ENCODE results near the gene IQGAP3.

IQGAP3 gene

DNA sequence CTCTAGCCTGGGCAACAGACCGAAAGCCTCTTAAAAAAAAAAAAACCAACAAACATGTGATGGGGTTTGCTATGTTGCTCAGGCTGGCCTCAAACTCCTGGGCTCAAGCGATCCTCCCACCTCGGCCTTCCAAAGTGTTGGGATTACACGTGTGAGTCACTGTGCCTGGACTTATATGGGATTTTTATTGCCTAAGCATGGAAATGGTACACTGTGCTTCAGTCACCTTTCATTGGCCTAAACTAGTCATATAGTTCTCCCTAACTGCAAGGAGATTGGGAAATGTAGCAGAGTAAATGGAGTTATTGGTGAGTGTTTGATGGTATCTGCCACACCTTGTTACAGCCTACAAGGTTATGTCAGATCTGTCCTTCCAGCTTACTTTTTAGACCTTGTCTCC, 54.6 kb downstream of the IQGAP3 start:
- FAIRE-seq (no peak), DNase-seq (ENCODE audit: insufficient read length) (no peak)
- no peak for TF ChIP-seq TAF1 (IDR thresholded peaks at IDR 0.05; ENCODE audit: borderline replicate concordance, low read depth, low read length)
- TF ChIP-seq POLR2A (IDR thresholded peaks at IDR 0.05; ENCODE audit: low read depth, low read length): no peak
- TF ChIP-seq POLR2AphosphoS5 (IDR thresholded peaks at IDR 0.05; ENCODE audit: low read depth, low read length): no peak

DNA sequence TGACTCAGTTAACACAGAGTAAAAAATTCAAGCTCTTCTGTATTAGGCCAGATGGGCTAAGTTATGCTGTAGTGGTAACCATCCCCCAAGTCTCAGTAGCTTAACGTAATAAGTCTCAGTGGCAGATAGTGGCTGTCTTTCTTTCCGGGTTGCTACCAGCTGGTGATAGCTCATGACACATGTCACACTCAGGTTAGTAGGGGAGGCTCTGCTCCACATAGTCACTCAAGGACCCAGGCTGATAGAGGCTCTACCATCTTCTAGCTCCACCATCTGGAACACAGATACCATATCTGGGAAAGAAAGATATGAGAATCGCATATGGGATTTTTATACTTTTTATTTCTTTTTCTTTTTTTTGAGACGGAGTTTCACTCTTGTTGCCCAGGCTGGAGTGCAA, 55.5 kb downstream of the IQGAP3 start:
- DNase-seq (ENCODE audit: insufficient read length) (no peak), FAIRE-seq (no peak)
- TF ChIP-seq TAF1 (IDR thresholded peaks at IDR 0.05; ENCODE audit: borderline replicate concordance, low read depth, low read length) (no peak), POLR2A (IDR thresholded peaks at IDR 0.05; ENCODE audit: low read depth, low read length) (no peak), POLR2AphosphoS5 (IDR thresholded peaks at IDR 0.05; ENCODE audit: low read depth, low read length) (no peak)

DNA sequence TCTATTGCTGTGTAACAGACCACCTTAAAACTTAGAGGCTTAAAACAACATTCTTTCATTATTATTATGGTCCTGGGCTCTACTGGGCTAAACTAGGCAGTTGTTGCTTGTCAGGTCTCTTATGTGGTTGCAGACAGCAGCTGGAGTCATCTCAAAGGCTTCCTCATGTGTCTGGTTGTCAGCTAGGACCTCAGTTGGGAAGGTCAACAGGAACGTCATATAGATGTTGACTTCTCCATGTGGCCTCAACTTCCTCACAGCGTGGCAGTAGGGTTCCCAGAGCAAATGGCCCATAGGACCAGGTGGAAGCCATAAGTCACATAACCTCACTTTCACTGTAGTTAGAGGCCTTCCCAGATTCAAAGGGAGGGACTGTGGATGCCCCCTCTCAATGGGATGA, 56.4 kb downstream of the IQGAP3 start:
- FAIRE-seq (no peak), DNase-seq (ENCODE audit: insufficient read length) (no peak)
- TF ChIP-seq TAF1 (IDR thresholded peaks at IDR 0.05; ENCODE audit: borderline replicate concordance, low read depth, low read length) (no peak), POLR2AphosphoS5 (IDR thresholded peaks at IDR 0.05; ENCODE audit: low read depth, low read length) (no peak), POLR2A (IDR thresholded peaks at IDR 0.05; ENCODE audit: low read depth, low read length) (no peak)

DNA sequence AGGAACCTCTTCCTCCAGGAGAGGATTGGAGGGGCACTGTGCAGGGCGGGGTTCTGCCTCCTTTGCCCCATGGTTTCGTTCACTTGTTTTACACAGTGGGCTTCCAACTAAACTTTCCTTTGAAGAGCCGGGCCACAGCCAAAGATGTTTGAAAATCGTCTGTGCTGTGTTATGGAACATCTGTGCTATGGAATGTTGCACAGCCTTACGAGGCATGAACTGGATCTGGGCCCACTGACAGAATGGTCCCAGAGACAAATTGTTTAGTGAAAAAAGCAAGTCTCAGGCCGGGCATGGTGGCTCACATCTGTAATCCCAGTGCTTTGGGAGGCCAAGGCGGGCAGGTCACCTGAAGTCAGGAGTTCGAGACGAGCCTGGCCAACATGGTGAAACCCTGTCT, 59.2 kb downstream of the IQGAP3 start:
- TF ChIP-seq POLR2A (IDR thresholded peaks at IDR 0.05; ENCODE audit: low read depth, low read length): no peak
- TF ChIP-seq TAF1 (IDR thresholded peaks at IDR 0.05; ENCODE audit: borderline replicate concordance, low read depth, low read length): no peak
- TF ChIP-seq POLR2AphosphoS5 (IDR thresholded peaks at IDR 0.05; ENCODE audit: low read depth, low read length): no peak
- FAIRE-seq (no peak), DNase-seq (ENCODE audit: insufficient read length) (no peak)

DNA sequence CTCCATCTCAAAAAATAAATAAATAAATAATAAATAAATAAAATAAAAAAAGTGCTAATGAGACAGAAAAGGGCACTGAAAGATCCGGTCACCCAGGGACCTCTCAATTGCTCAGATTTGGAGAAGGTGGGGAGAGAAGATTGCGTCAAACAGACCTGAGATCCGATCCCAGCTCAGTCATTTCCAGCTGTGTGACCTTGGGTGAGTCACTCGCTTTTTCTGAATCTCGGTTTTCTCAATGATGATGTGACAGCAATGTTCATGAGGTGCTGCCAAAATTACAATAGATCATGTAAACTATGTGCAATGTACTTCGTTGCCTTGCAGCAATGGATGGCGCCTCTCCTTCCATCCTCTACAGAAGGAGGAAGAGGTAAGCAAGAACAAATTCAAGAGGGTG, 60.7 kb downstream of the IQGAP3 start:
- DNase-seq (ENCODE audit: insufficient read length) (no peak), FAIRE-seq (no peak)
- TF ChIP-seq POLR2AphosphoS5 (IDR thresholded peaks at IDR 0.05; ENCODE audit: low read depth, low read length) (no peak), POLR2A (IDR thresholded peaks at IDR 0.05; ENCODE audit: low read depth, low read length) (no peak), TAF1 (IDR thresholded peaks at IDR 0.05; ENCODE audit: borderline replicate concordance, low read depth, low read length) (no peak)

DNA sequence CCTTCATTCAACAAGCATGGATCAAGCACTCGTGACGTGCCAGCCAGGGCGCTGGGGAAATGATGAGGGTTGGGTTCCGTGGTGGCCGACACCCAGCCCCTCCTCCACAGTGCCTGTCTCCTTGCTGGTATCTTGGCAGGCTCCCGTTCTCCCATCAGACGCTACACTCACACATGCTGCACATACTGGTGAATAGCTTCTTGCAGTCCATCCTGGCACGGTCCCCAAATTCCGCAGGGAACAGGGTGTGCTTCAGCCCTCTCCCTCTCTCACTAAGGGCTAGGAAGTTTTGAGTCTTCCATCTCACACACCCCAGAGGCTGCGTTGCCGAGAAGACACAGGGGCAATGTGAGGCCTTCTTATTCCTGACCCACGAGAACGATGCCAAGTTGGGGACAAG, 61.7 kb downstream of the IQGAP3 start:
- no peak for TF ChIP-seq POLR2A (IDR thresholded peaks at IDR 0.05; ENCODE audit: low read depth, low read length)
- TF ChIP-seq TAF1 (IDR thresholded peaks at IDR 0.05; ENCODE audit: borderline replicate concordance, low read depth, low read length): no peak
- TF ChIP-seq POLR2AphosphoS5 (IDR thresholded peaks at IDR 0.05; ENCODE audit: low read depth, low read length): no peak
- FAIRE-seq (no peak), DNase-seq (ENCODE audit: insufficient read length) (no peak)

DNA sequence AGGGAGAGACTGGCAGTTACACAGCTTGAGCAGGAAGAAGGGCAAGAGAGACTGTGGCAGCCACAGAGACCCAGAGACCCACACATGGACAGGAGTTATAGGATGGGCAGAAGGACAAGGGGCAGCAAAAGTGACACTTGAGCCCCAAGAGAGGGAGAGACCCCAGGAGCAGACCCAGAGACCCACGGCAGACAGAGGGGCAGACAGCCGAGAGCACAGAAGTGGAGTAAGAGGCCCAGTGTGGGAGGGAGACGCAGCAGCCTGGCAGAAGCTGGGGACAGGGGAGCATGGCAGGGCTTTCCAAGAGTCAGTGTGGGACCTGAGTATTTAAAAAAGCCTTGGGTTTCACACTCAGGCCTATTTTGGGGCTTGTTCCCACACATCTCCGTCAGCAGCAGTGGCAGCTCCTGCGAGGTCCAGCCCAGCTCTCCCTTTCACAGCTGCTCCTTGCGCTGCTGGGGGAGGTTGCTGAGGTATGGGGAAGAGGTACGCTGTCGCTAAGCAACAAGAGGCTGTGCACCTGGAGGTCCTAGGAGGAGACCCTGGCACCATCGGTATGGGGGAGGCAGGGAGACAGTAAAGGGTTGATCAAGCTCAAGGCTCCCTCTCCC, 62.8 kb downstream of the IQGAP3 start:
- DNase-seq (ENCODE audit: insufficient read length) (no peak), FAIRE-seq (no peak)
- no peak for TF ChIP-seq POLR2AphosphoS5 (IDR thresholded peaks at IDR 0.05; ENCODE audit: low read depth, low read length)
- no peak for TF ChIP-seq TAF1 (IDR thresholded peaks at IDR 0.05; ENCODE audit: borderline replicate concordance, low read depth, low read length)
- no peak for TF ChIP-seq POLR2A (IDR thresholded peaks at IDR 0.05; ENCODE audit: low read depth, low read length)

DNA sequence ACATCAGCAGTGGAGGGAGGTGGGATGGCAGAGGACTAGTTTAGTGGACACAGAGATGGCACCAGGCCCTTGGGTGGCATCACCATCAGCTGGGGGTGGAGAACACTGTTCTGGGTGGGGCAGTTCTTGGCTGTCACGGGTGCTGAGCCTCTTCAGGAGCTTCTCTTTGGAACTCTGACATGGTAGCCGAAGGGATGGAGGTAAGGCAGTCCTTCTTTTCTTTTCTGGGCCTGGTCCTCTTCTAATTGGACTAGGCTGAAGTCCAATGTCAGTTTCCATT, 63.5 kb downstream of the IQGAP3 start:
- no peak for FAIRE-seq
- no peak for DNase-seq (ENCODE audit: insufficient read length)
- TF ChIP-seq TAF1 (IDR thresholded peaks at IDR 0.05; ENCODE audit: borderline replicate concordance, low read depth, low read length) (no peak), POLR2A (IDR thresholded peaks at IDR 0.05; ENCODE audit: low read depth, low read length) (no peak), POLR2AphosphoS5 (IDR thresholded peaks at IDR 0.05; ENCODE audit: low read depth, low read length) (no peak)

DNA sequence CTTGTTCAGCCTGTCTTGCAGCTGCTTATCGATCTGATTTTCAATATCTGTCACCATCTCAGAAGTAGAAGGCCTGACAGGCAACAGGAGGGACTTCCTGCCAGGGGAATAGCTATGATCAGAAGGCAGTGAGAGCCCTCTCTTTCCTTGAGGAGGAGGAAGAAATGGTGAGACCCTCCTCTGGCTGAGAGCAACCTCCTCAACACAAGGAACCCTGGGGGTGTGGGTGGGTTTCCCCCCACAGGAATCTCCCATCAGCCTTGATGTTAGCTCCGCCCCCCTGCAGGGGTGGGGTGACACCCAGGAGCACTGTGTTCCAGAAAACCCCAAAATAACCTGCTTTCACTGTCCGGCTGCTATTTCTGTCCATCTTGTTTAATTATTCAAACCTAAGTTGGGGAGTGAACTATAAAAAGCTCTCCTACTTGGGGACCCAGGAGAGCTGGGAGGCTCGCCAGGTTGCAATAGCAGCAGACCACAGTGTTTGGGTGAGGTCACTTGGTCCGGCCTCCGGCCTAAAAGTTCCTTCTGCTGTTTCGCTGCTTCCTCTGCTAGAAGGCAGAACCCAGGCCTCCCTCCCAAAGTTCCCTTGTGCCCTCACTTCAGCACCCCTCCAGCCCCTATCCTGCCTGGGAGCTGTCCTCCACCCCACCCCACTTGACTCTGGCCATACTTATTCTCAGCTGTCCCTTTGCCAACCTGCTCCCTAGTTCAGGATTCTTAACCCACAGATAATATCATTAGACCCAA, 64.0 kb downstream of the IQGAP3 start:
- TF ChIP-seq POLR2A (IDR thresholded peaks at IDR 0.05; ENCODE audit: low read depth, low read length) (peak; percentile 68; the same call in 1 of the 2 replicates), POLR2AphosphoS5 (IDR thresholded peaks at IDR 0.05; ENCODE audit: low read depth, low read length) (no peak), TAF1 (IDR thresholded peaks at IDR 0.05; ENCODE audit: borderline replicate concordance, low read depth, low read length) (peak; percentile 27; the same call in 1 of the 2 replicates)
- DNase-seq (ENCODE audit: insufficient read length) (no peak), FAIRE-seq (peak; percentile 74)

DNA sequence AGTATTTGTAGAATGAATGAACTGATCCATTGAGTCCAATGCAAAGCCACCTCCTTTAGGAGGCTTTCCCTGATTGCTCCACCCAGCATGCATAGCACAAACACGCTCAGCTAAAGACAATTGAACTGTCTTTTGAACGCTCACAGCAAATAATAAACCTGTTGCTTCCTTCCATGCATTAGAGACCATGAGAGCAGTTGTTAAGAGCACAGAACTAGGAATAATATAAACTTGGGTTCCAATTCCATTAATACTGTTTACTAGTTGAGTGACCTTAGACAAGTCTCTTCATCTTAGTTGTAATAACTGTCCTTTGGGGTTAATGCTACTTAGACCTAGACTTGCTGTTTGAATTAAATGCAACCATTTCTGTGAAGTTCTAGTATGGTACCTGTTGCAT, 65.9 kb downstream of the IQGAP3 start:
- DNase-seq (ENCODE audit: insufficient read length) (no peak), FAIRE-seq (no peak)
- TF ChIP-seq TAF1 (IDR thresholded peaks at IDR 0.05; ENCODE audit: borderline replicate concordance, low read depth, low read length): no peak
- no peak for TF ChIP-seq POLR2AphosphoS5 (IDR thresholded peaks at IDR 0.05; ENCODE audit: low read depth, low read length)
- TF ChIP-seq POLR2A (IDR thresholded peaks at IDR 0.05; ENCODE audit: low read depth, low read length): no peak

DNA sequence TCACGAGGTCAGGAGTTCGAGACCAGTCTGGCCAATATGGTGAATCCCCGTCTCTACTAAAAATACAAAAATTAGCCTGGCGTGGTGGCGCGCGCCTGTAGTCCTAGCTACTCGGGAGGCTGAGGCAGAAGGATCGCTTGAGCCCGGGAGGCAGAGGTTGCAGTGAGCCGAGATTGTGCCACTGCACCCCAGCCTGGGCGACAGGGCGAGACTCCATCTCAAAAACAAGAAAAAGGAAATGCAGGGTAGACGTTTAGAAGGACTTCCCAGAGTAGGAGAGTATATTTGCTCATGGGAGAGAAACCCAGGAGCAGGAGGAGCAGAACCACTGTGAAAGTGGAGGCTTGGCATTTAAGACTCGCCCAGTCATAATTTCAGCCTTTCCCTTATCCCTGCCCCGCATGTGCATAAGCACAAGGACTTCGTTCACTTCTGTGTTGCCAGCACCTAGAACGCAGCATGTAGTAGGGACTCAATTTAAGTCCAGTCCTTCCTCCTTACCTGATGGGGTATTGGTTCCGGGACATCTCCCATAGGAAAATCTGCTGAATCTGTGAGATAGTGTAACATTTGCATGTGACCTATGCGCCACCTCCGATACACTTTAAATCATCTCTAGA, 66.6 kb downstream of the IQGAP3 start:
- DNase-seq (ENCODE audit: insufficient read length) (no peak), FAIRE-seq (peak; percentile 27)
- no peak for TF ChIP-seq TAF1 (IDR thresholded peaks at IDR 0.05; ENCODE audit: borderline replicate concordance, low read depth, low read length)
- TF ChIP-seq POLR2A (IDR thresholded peaks at IDR 0.05; ENCODE audit: low read depth, low read length): no peak
- no peak for TF ChIP-seq POLR2AphosphoS5 (IDR thresholded peaks at IDR 0.05; ENCODE audit: low read depth, low read length)

Data from GM12892 (cell line).